WTC11 (cell line): Measurements from ENCODE around the gene COX4I1. TPM values are rescaled to one million over a fixed set of nuclear protein-coding genes. Genes with fewer than 3 reads are reported as not detected.

Experiments
- ATAC-seq: fragments of 200-7000 bp; cut with Tn5 transposase; 2 replicates; pipeline ENCODE4 v1.10.0; 2021; ENCODE audit warnings: mild to moderate bottlenecking, moderate library complexity
- CTCF ChIA-PET: fragments of 300-600 bp; sonication (Branson Sonifier 250); formaldehyde crosslinking; loops from one replicate; lab custom pipeline; 2021; ENCODE audit warnings: antibody characterized with exemption; lab: Charles Lee
- POLR2A ChIA-PET: fragments of 350-600 bp; sonication (Branson Sonifier 250); formaldehyde crosslinking; loops from one replicate; lab custom pipeline; 2021; ENCODE audit warnings: antibody characterized with exemption; lab: Charles Lee
- DNase-seq: peaks from one replicate; pipeline ENCODE4 v3.0.0; 2021; ENCODE audit warnings: low spot score
- H3K27ac Mint-ChIP-seq: 2 replicates; pipeline ENCODE4 v1.8.0; 2021; ENCODE audit warnings: mixed read lengths
- H3K27me3 Mint-ChIP-seq: 2 replicates; pipeline ENCODE4 v1.8.0; 2021; ENCODE audit warnings: low read depth, mild to moderate bottlenecking, moderate library complexity, mixed read lengths
- H3K36me3 Mint-ChIP-seq: 2 replicates; pipeline ENCODE4 v1.8.0; 2021; ENCODE audit warnings: mixed read lengths
- H3K4me1 Mint-ChIP-seq: 2 replicates; pipeline ENCODE4 v1.8.0; 2022; ENCODE audit warnings: mixed read lengths
- H3K4me3 Mint-ChIP-seq: 2 replicates; pipeline ENCODE4 v1.8.0; 2021; ENCODE audit warnings: mild to moderate bottlenecking, moderate library complexity, mixed read lengths
- H3K9me3 Mint-ChIP-seq: 2 replicates; pipeline ENCODE4 v1.8.0; 2021; ENCODE audit warnings: mixed read lengths
- AR ChIP-seq: fragments of 250-450 bp; sonication (Bioruptor Pico); IDR thresholded peaks from 2 replicates; pipeline ENCODE4 v1.9.0; 2021; ENCODE audit warnings: mild to moderate bottlenecking
- ETV6 ChIP-seq: sonication (generic); formaldehyde crosslinking; IDR thresholded peaks from 2 replicates; pipeline ENCODE4 v1.8.1; 2022; ENCODE audit warnings: mild to moderate bottlenecking, missing genetic modification reagents
- GRHL2 ChIP-seq: fragments of 250-450 bp; sonication (Bioruptor Pico); IDR thresholded peaks from 2 replicates; pipeline ENCODE4 v1.8.0; 2022; ENCODE audit warnings: mild to moderate bottlenecking, moderate library complexity; ENCODE audit not compliant: insufficient replicate concordance, severe bottlenecking
- HMGXB4 ChIP-seq: sonication (generic); formaldehyde crosslinking; IDR thresholded peaks from 2 replicates; pipeline ENCODE4 v1.8.1; 2023; ENCODE audit warnings: mild to moderate bottlenecking, moderate library complexity, missing genetic modification reagents
- MAX ChIP-seq: sonication (generic); formaldehyde crosslinking; IDR thresholded peaks from 2 replicates; pipeline ENCODE4 v1.8.0; 2022; ENCODE audit warnings: mild to moderate bottlenecking, missing genetic modification reagents
- PRDM15 ChIP-seq: sonication (generic); formaldehyde crosslinking; IDR thresholded peaks from 2 replicates; pipeline ENCODE4 v1.8.0; 2022; ENCODE audit warnings: missing genetic modification reagents
- SMAD4 ChIP-seq: sonication (generic); formaldehyde crosslinking; IDR thresholded peaks from 2 replicates; pipeline ENCODE4 v1.8.0; 2022; ENCODE audit warnings: mild to moderate bottlenecking, missing genetic modification reagents
- TCF7 ChIP-seq: sonication (generic); formaldehyde crosslinking; IDR thresholded peaks from 2 replicates; pipeline ENCODE4 v1.8.0; 2022; ENCODE audit warnings: mild to moderate bottlenecking, low read depth, missing genetic modification reagents, moderate library complexity
- TP53 ChIP-seq: sonication (generic); formaldehyde crosslinking; IDR thresholded peaks from 2 replicates; pipeline ENCODE4 v1.8.1; 2023; ENCODE audit warnings: mild to moderate bottlenecking, missing genetic modification reagents
- USF2 ChIP-seq: sonication (generic); formaldehyde crosslinking; IDR thresholded peaks from 2 replicates; pipeline ENCODE4 v1.8.1; 2023; ENCODE audit warnings: mild to moderate bottlenecking, missing genetic modification reagents, moderate library complexity
- ZNF138 ChIP-seq: sonication (generic); formaldehyde crosslinking; conservative IDR thresholded peaks from 2 replicates; pipeline ENCODE4 v1.8.1; 2022; ENCODE audit warnings: mild to moderate bottlenecking, moderate library complexity, missing genetic modification reagents
- ZNF219 ChIP-seq: sonication (generic); formaldehyde crosslinking; IDR thresholded peaks from 2 replicates; pipeline ENCODE4 v1.8.0; 2023; ENCODE audit warnings: missing genetic modification reagents, mild to moderate bottlenecking, borderline replicate concordance
- ZNF232 ChIP-seq: sonication (generic); formaldehyde crosslinking; IDR thresholded peaks from 2 replicates; pipeline ENCODE4 v1.8.0; 2022; ENCODE audit warnings: mild to moderate bottlenecking, missing genetic modification reagents
- ZNF671 ChIP-seq: fragments of 250-450 bp; sonication (Bioruptor Pico); IDR thresholded peaks from 2 replicates; pipeline ENCODE4 v1.8.0; 2021; ENCODE audit warnings: mild to moderate bottlenecking
- ZSCAN18 ChIP-seq: fragments of 250-450 bp; sonication (Bioruptor Pico); IDR thresholded peaks from 2 replicates; pipeline ENCODE4 v2.1.2; 2022; ENCODE audit warnings: mild to moderate bottlenecking, moderate library complexity
- total RNA-seq: library from RNA; stranded (reverse); gene quantifications from 3 replicates; pipeline ENCODE4 v1.2.3, GENCODE V29; 2021
- TF ChIP-seq, protein P1 (sequence below): sonication (generic); formaldehyde crosslinking; IDR thresholded peaks from 2 replicates; pipeline ENCODE4 v1.8.1; 2023; ENCODE audit warnings: mild to moderate bottlenecking, missing genetic modification reagents, moderate library complexity
- TF ChIP-seq, protein P2 (sequence below): sonication (generic); formaldehyde crosslinking; IDR thresholded peaks from 2 replicates; pipeline ENCODE4 v1.8.0; 2022; ENCODE audit warnings: mild to moderate bottlenecking, missing genetic modification reagents
- TF ChIP-seq, protein P3 (sequence below): sonication (generic); formaldehyde crosslinking; IDR thresholded peaks from 2 replicates; pipeline ENCODE4 v1.8.1; 2023; ENCODE audit warnings: mild to moderate bottlenecking, missing genetic modification reagents

COX4I1 gene
- total RNA-seq, 1 experiment from 2014 or later = 618 TPM

GRCh38 chr16:85753559-85753958, 45.9 kb upstream of the COX4I1 start:
- H3K4me1 Mint-ChIP-seq = peaks cover 33% of the 10 kb centered on the region
- DNase-seq = no peak
- no peaks in the 10 kb centered on the region for H3K9me3 Mint-ChIP-seq
- ChIA-PET CTCF (interaction anchor here (0.5 to 1.8 kb wide), 2 partner anchors 37 to 1571 kb away, joined by 3 to 7 read pairs; no protein-coding TSS in a partner anchor), POLR2A (no interaction called here)
- H3K36me3 Mint-ChIP-seq = no peaks in the 10 kb centered on the region
- TF ChIP-seq, protein P1, sequence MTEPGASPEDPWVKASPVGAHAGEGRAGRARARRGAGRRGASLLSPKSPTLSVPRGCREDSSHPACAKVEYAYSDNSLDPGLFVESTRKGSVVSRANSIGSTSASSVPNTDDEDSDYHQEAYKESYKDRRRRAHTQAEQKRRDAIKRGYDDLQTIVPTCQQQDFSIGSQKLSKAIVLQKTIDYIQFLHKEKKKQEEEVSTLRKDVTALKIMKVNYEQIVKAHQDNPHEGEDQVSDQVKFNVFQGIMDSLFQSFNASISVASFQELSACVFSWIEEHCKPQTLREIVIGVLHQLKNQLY (CRISPR knock-in tag) = no peak
- TF ChIP-seq ZNF219 (CRISPR knock-in tag) = no peak
- TF ChIP-seq TCF7 (CRISPR knock-in tag) = no peak
- TF ChIP-seq MAX = no peak
- no peak for TF ChIP-seq PRDM15 (CRISPR knock-in tag)
- no peak for TF ChIP-seq ZNF232
- TF ChIP-seq GRHL2 (CRISPR knock-in tag) = no peak
- TF ChIP-seq USF2 (CRISPR knock-in tag) = no peak
- TF ChIP-seq HMGXB4 (CRISPR knock-in tag) = no peak
- no peak for TF ChIP-seq AR (CRISPR knock-in tag)
- no peak for TF ChIP-seq ZNF138
- no peak for TF ChIP-seq ETV6
- TF ChIP-seq ZNF671 (CRISPR knock-in tag) = no peak
- no peak for TF ChIP-seq SMAD4 (CRISPR knock-in tag)
- TF ChIP-seq TP53 (CRISPR knock-in tag) = no peak
- TF ChIP-seq, protein P2, sequence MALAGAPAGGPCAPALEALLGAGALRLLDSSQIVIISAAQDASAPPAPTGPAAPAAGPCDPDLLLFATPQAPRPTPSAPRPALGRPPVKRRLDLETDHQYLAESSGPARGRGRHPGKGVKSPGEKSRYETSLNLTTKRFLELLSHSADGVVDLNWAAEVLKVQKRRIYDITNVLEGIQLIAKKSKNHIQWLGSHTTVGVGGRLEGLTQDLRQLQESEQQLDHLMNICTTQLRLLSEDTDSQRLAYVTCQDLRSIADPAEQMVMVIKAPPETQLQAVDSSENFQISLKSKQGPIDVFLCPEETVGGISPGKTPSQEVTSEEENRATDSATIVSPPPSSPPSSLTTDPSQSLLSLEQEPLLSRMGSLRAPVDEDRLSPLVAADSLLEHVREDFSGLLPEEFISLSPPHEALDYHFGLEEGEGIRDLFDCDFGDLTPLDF (CRISPR knock-in tag) = no peak
- no peak for TF ChIP-seq ZSCAN18 (CRISPR knock-in tag)
- TF ChIP-seq, protein P3, sequence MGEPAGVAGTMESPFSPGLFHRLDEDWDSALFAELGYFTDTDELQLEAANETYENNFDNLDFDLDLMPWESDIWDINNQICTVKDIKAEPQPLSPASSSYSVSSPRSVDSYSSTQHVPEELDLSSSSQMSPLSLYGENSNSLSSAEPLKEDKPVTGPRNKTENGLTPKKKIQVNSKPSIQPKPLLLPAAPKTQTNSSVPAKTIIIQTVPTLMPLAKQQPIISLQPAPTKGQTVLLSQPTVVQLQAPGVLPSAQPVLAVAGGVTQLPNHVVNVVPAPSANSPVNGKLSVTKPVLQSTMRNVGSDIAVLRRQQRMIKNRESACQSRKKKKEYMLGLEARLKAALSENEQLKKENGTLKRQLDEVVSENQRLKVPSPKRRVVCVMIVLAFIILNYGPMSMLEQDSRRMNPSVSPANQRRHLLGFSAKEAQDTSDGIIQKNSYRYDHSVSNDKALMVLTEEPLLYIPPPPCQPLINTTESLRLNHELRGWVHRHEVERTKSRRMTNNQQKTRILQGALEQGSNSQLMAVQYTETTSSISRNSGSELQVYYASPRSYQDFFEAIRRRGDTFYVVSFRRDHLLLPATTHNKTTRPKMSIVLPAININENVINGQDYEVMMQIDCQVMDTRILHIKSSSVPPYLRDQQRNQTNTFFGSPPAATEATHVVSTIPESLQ (CRISPR knock-in tag) = no peak
- no peak for ATAC-seq
- H3K27ac Mint-ChIP-seq = no peak overlapping the region
- H3K27me3 Mint-ChIP-seq = peaks cover 26% of the 10 kb centered on the region
- no peak overlapping the region for H3K4me3 Mint-ChIP-seq
